ENCODE measurements around the gene KCNC4. TPM values are rescaled to one million over a fixed set of nuclear protein-coding genes. Genes with fewer than 3 reads are reported as not detected.

KCNC4 gene
- total RNA-seq, 1 donor from 2014 or later = 5.9 TPM

GRCh38 chr1:110259770-110260169 lies 49.7 kb downstream of the KCNC4 start:
- no peak overlapping the region for H3K4me3 Mint-ChIP-seq
- no peak overlapping the region for H3K27ac Mint-ChIP-seq (ENCODE audit: unreplicated experiment)
- H3K27me3 Mint-ChIP-seq (ENCODE audit: low read depth) = peaks cover 7% of the 10 kb centered on the region
- H3K9me3 Mint-ChIP-seq = no peaks in the 10 kb centered on the region
- no peak for DNase-seq (ENCODE audit: low read depth, low spot score)
- H3K4me1 Mint-ChIP-seq = peaks cover 11% of the 10 kb centered on the region
- no peaks in the 10 kb centered on the region for H3K36me3 Mint-ChIP-seq (ENCODE audit: low read depth)
- TF ChIP-seq, protein P1, sequence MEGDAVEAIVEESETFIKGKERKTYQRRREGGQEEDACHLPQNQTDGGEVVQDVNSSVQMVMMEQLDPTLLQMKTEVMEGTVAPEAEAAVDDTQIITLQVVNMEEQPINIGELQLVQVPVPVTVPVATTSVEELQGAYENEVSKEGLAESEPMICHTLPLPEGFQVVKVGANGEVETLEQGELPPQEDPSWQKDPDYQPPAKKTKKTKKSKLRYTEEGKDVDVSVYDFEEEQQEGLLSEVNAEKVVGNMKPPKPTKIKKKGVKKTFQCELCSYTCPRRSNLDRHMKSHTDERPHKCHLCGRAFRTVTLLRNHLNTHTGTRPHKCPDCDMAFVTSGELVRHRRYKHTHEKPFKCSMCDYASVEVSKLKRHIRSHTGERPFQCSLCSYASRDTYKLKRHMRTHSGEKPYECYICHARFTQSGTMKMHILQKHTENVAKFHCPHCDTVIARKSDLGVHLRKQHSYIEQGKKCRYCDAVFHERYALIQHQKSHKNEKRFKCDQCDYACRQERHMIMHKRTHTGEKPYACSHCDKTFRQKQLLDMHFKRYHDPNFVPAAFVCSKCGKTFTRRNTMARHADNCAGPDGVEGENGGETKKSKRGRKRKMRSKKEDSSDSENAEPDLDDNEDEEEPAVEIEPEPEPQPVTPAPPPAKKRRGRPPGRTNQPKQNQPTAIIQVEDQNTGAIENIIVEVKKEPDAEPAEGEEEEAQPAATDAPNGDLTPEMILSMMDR (conservative IDR thresholded peaks at IDR 0.05) = no peak

Other genes with a start within 250 kb of the KCNC4 start
- 90.1 and 94.0 TPM in 2 replicates for gene AHCYL1, start 225.5 kb upstream of the KCNC4 start, total RNA-seq
- 69.1 and 71.0 TPM in 2 replicates for gene STRIP1, start 175.7 kb upstream of the KCNC4 start, total RNA-seq
- gene ALX3, start 139.6 kb upstream of the KCNC4 start, total RNA-seq = 0.21 TPM in 1 of 2 replicates, not detected in the other
- gene UBL4B, start 97.9 kb upstream of the KCNC4 start, total RNA-seq = not detected in 2 replicates
- gene SLC6A17, start 59.8 kb upstream of the KCNC4 start, total RNA-seq = 0.14 TPM in 1 of 2 replicates, not detected in the other
- 52.6 and 54.0 TPM in 2 replicates for gene RBM15, start 129.1 kb downstream of the KCNC4 start, total RNA-seq
- gene SLC16A4, start 180.7 kb downstream of the KCNC4 start, total RNA-seq = 0.96 and 1.8 TPM in 2 replicates
- gene LAMTOR5, start 197.4 kb downstream of the KCNC4 start, total RNA-seq = 116 and 128 TPM in 2 replicates
- not detected in 2 replicates for gene PROK1, start 240.8 kb downstream of the KCNC4 start, total RNA-seq

Measured in neural crest cell (in vitro differentiated cells).